Endothelial cell of umbilical vein (primary cell): ENCODE data around the gene TTN. TPM values are rescaled to one million over a fixed set of nuclear protein-coding genes. Genes with fewer than 3 reads are reported as not detected.

Source experiments
- BruUV-seq: library from RNA; stranded (reverse); fragments of 400-500 nt; replicated peaks from 2 replicates; lab custom pipeline; 2021; lab: Mats Ljungman, UMichigan
- CTCF ChIA-PET: fragments of 300-600, 350-600 bp; sonication (Branson Sonifier 250); formaldehyde crosslinking; loops from one replicate; lab custom pipeline; 2021; ENCODE audit warnings: antibody characterized with exemption, inconsistent platforms; lab: Charles Lee
- POLR2A ChIA-PET: fragments of 300-600, 350-600 bp; sonication (Branson Sonifier 250); formaldehyde crosslinking; loops from one replicate; lab custom pipeline; 2021; ENCODE audit warnings: antibody characterized with exemption, inconsistent platforms; lab: Charles Lee
- DNase-seq: peaks from one replicate; pipeline ENCODE4 v3.0.0-alpha.2; 2011; ENCODE audit warnings: low read depth, low spot score
- FAIRE-seq: peaks from 2 replicates; lab custom pipeline; 2011; peaks lifted over from hg19 to GRCh38; lab: Jason Lieb, UNC
- H2AFZ ChIP-seq: 2 replicates; pipeline ENCODE4 v1.6.0; 2012; ENCODE audit warnings: low read depth, low read length, control low read depth, inconsistent platforms
- H3K27ac ChIP-seq: 2 replicates; pipeline ENCODE4 v1.5.1; 2011; ENCODE audit warnings: low read depth, mild to moderate bottlenecking, control low read depth, low read length, moderate library complexity; ENCODE audit not compliant: insufficient read depth
- H3K27me3 ChIP-seq, 2 experiments: 2 replicates each; pipeline versions ENCODE4 v1.6.0 to v1.6.1; 2011; ENCODE audit warnings: low read length in 2 of 2, mixed read lengths in 1 of 2; ENCODE audit not compliant: control insufficient read depth in 2 of 2, insufficient read depth in 2 of 2
- H3K36me3 ChIP-seq, 2 experiments: 2 replicates in 1 of 2; 3 replicates in 1 of 2; pipeline ENCODE4 v1.5.1; 2011; ENCODE audit warnings: low read length in 2 of 2, mild to moderate bottlenecking in 1 of 2, moderate library complexity in 1 of 2; ENCODE audit not compliant: control insufficient read depth in 2 of 2, insufficient read depth in 2 of 2; ENCODE audit errors: extremely low read depth in 1 of 2
- H3K4me1 ChIP-seq: 3 replicates; pipeline ENCODE4 v1.5.1; 2011; ENCODE audit warnings: mild to moderate bottlenecking, low read length; ENCODE audit not compliant: control insufficient read depth, insufficient read depth; ENCODE audit errors: extremely low read depth
- H3K4me2 ChIP-seq: 2 replicates; pipeline ENCODE4 v1.6.1; 2011; ENCODE audit warnings: low read length, control low read depth, mixed read lengths; ENCODE audit not compliant: insufficient read depth
- H3K4me3 ChIP-seq, 3 experiments: fragments of 200-600 bp in 1 of 3; sonication (generic), shearing (Covaris generic) in 1 of 3; replicated peaks in 1 of 3; 2 replicates each; pipeline ENCODE4 v1.5.1; 2011 to 2016; ENCODE audit warnings: control low read depth in 3 of 3, low read length in 3 of 3, mild to moderate bottlenecking in 2 of 3, inconsistent platforms in 1 of 3, low read depth in 1 of 3, moderate library complexity in 1 of 3; ENCODE audit not compliant: insufficient read depth in 1 of 3
- H3K79me2 ChIP-seq: 2 replicates; pipeline ENCODE4 v1.6.0; 2012; ENCODE audit warnings: low read length, inconsistent platforms; ENCODE audit not compliant: control insufficient read depth, insufficient read depth
- H3K9ac ChIP-seq: replicated peaks from 2 replicates; pipeline ENCODE3; 2011; ENCODE audit warnings: low read length, control low read depth; ENCODE audit not compliant: insufficient read depth; ENCODE audit errors: extremely low read depth
- H3K9me1 ChIP-seq: replicated peaks from 3 replicates; pipeline ENCODE4 v1.6.0; 2011; ENCODE audit warnings: mild to moderate bottlenecking, low read length; ENCODE audit not compliant: control insufficient read depth, insufficient read depth; ENCODE audit errors: extremely low read depth
- H3K9me3 ChIP-seq: replicated peaks from 2 replicates; pipeline ENCODE4 v1.5.1; 2012; ENCODE audit warnings: low read length, inconsistent platforms; ENCODE audit not compliant: control insufficient read depth, insufficient read depth
- H4K20me1 ChIP-seq: replicated peaks from 2 replicates; pipeline ENCODE3; 2011; ENCODE audit warnings: mild to moderate bottlenecking, low read length; ENCODE audit not compliant: control insufficient read depth, insufficient read depth; ENCODE audit errors: extremely low read depth
- EZH2 ChIP-seq: IDR thresholded peaks from 2 replicates; pipeline ENCODE4 v1.6.1; 2012; ENCODE audit warnings: borderline replicate concordance, low read depth, mild to moderate bottlenecking, moderate library complexity, low read length, inconsistent platforms; ENCODE audit not compliant: severe bottlenecking
- FOS ChIP-seq: IDR thresholded peaks from 2 replicates; pipeline ENCODE4 v1.6.1; 2011; ENCODE audit warnings: mild to moderate bottlenecking, low read length, moderate library complexity, borderline replicate concordance; ENCODE audit not compliant: insufficient read depth
- GATA2 ChIP-seq: IDR thresholded peaks from 2 replicates; pipeline ENCODE4 v1.7.0; 2011; ENCODE audit warnings: low read depth, mild to moderate bottlenecking, moderate library complexity, mixed read lengths, low read length; ENCODE audit not compliant: insufficient read length, insufficient read depth
- JUN ChIP-seq: IDR thresholded peaks from 2 replicates; pipeline ENCODE4 v1.6.1; 2011; ENCODE audit warnings: borderline replicate concordance, low read depth; ENCODE audit not compliant: insufficient read length, insufficient read depth
- MAX ChIP-seq: IDR thresholded peaks from 2 replicates; pipeline ENCODE4 v1.6.1; 2011; ENCODE audit not compliant: insufficient read depth, insufficient read length
- MYC ChIP-seq: IDR thresholded peaks from one replicate; pipeline ENCODE4 v1.6.1; 2011; ENCODE audit warnings: mild to moderate bottlenecking, low read depth, low read length
- POLR2A ChIP-seq: IDR thresholded peaks from 2 replicates; pipeline ENCODE4 v1.6.1; 2012; ENCODE audit warnings: low read depth, mild to moderate bottlenecking, control low read depth, low read length
- POLR2AphosphoS5 ChIP-seq: IDR thresholded peaks from 2 replicates; pipeline ENCODE4 v1.6.1; 2012; ENCODE audit warnings: low read depth, mild to moderate bottlenecking, control low read depth, low read length, moderate library complexity; ENCODE audit not compliant: insufficient read depth
- dilution Hi-C: fragments of 300-500 bp; cut with MboI; formaldehyde crosslinking; loops from one replicate; pipeline ENCODE4 v1.15.0; 2019; ENCODE audit warnings: low sequenced_read_pairs; ENCODE audit not compliant: extremely low pct_ligation_motif_present
- intact Hi-C: fragments of 100-400 bp; cut with micrococcal nuclease; formaldehyde crosslinking; loops from one replicate; pipeline ENCODE4 v1.10.0; 2022
- polyA plus RNA-seq, 4 experiments: library from polyadenylated mRNA; depleted of rRNA in 3 of 4; stranded (reverse) in 3 of 4; unstranded in 1 of 4; fragments of >200 nt; gene quantifications; 2 replicates each; pipeline versions ENCODE4 v1.2.1 to v1.2.3, GENCODE V29; 2011 to 2012; ENCODE audit warnings: missing spikeins in 1 of 4
- total RNA-seq: library from RNA; stranded (reverse); gene quantifications from 2 replicates; pipeline ENCODE4 v1.2.3, GENCODE V29; 2021
- TF ChIP-seq, protein P1 (sequence below), 2 donors: IDR thresholded peaks; 1 replicate in 1 of 2; 2 replicates in 1 of 2; pipeline ENCODE4 v1.5.1; 2011; ENCODE audit warnings: low read length in 2 of 2, mild to moderate bottlenecking in 2 of 2, moderate library complexity in 2 of 2, control low read depth in 1 of 2, inconsistent platforms in 1 of 2, low read depth in 1 of 2; ENCODE audit not compliant: insufficient read depth in 1 of 2; ENCODE audit errors: extremely low read depth in 1 of 2

The TTN gene
- total and polyA plus RNA-seq, 2 donors (not counting 3 experiments of a cell fraction or from before 2014, with no cell fraction given) = 0.11 to 0.49 TPM

DNA sequence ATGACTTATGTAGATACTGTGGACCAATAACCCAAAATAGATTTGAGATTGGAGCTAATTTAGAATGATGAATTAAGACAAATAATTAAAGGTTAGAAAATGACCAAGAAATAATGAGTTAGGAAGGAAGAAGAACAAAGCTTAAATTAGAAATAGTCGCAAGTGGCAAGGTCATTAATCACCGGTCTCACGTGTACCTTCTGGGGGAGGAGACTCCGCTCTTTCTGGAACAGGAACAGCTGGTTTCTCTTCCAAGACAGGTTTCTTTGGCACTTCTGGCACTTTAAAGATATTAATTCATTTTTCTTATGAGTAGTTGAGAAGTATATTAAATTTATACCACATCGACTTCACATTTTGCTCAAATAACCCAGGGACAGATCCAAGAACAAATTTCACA lies 156.7 kb downstream of the TTN start:
- H3K4me2 ChIP-seq = no peak overlapping the region
- no peak for TF ChIP-seq GATA2
- no peak for TF ChIP-seq POLR2AphosphoS5
- no peak for TF ChIP-seq JUN
- no peak for TF ChIP-seq MYC
- no peak for TF ChIP-seq FOS
- TF ChIP-seq, protein P1, sequence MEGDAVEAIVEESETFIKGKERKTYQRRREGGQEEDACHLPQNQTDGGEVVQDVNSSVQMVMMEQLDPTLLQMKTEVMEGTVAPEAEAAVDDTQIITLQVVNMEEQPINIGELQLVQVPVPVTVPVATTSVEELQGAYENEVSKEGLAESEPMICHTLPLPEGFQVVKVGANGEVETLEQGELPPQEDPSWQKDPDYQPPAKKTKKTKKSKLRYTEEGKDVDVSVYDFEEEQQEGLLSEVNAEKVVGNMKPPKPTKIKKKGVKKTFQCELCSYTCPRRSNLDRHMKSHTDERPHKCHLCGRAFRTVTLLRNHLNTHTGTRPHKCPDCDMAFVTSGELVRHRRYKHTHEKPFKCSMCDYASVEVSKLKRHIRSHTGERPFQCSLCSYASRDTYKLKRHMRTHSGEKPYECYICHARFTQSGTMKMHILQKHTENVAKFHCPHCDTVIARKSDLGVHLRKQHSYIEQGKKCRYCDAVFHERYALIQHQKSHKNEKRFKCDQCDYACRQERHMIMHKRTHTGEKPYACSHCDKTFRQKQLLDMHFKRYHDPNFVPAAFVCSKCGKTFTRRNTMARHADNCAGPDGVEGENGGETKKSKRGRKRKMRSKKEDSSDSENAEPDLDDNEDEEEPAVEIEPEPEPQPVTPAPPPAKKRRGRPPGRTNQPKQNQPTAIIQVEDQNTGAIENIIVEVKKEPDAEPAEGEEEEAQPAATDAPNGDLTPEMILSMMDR (IDR thresholded peaks at IDR 0.05; ENCODE audit: extremely low read depth in 1 of 2, insufficient read depth in 1 of 2, low read depth in 1 of 2, low read length in 2 of 2) = no peak
- TF ChIP-seq EZH2 = no peak
- no peak for TF ChIP-seq POLR2A
- no peak for TF ChIP-seq MAX
- dilution Hi-C loops = no loop called here
- H3K4me1 ChIP-seq = no peaks in the 10 kb centered on the region
- no peak for FAIRE-seq
- no peak overlapping the region for H3K4me3 ChIP-seq
- H3K36me3 ChIP-seq = no peaks in the 10 kb centered on the region
- no peak overlapping the region for H3K9ac ChIP-seq
- ChIA-PET POLR2A (no interaction called here), CTCF (interaction anchor here (1.3 kb wide), 1 partner anchor 50 kb away, joined by 3 read pairs; no protein-coding TSS in a partner anchor)
- H3K79me2 ChIP-seq = no peaks in the 10 kb centered on the region
- H3K27me3 ChIP-seq = no peaks in the 10 kb centered on the region
- H3K27ac ChIP-seq = no peak overlapping the region
- DNase-seq = no peak
- no TSS peak for BruUV-seq
- intact Hi-C loops = no loop called here
- no peaks in the 10 kb centered on the region for H3K9me3 ChIP-seq
- H3K9me1 ChIP-seq = no peaks in the 10 kb centered on the region
- H2AFZ ChIP-seq = no peak overlapping the region
- H4K20me1 ChIP-seq = no peaks in the 10 kb centered on the region
